T1000 (cell line): Measurements from ENCODE around the gene ZNF213.
"Not testable (repeated sequence)": the region's sequence is repeated elsewhere in the genome, so short reads cannot be mapped to it uniquely, and the experiment has no call there.

Source experiments
- DNase-seq: peaks from one replicate; lab custom pipeline; 2025; ENCODE audit warnings: mixed read lengths; lab: John Stamatoyannopoulos, UW

Gene ZNF213

GRCh38 chr16:3148256-3149192, 13.7 kb downstream of the ZNF213 start:
- no peak for DNase-seq

- DNase-seq, result no peak
Measured at GRCh38 chr16:3149193-3149530, 14.3 kb downstream of the ZNF213 start.

- DNase-seq, result no peak
Measured at GRCh38 chr16:3149630-3150345, 15.0 kb downstream of the ZNF213 start.

GRCh38 chr16:3150346-3151218, 15.8 kb downstream of the ZNF213 start:
- DNase-seq, result peak; percentile 98

- DNase-seq, result no peak
Measured at GRCh38 chr16:3152027-3152276, 17.1 kb downstream of the ZNF213 start.

- peak; percentile 89 for DNase-seq
Measured at GRCh38 chr16:3152277-3152990, 17.6 kb downstream of the ZNF213 start.

- DNase-seq, result no peak
Measured at GRCh38 chr16:3152991-3153368, 18.2 kb downstream of the ZNF213 start.

GRCh38 chr16:3155181-3155580, 20.4 kb downstream of the ZNF213 start:
- DNase-seq, result no peak

- DNase-seq, result no peak
Measured at GRCh38 chr16:3155972-3156371, 21.1 kb downstream of the ZNF213 start.

- peak; percentile 87 for DNase-seq
Measured at GRCh38 chr16:3157229-3158025, 22.6 kb downstream of the ZNF213 start.

- DNase-seq, result no peak
Measured at GRCh38 chr16:3158026-3158509, 23.2 kb downstream of the ZNF213 start.

- peak; percentile 87 for DNase-seq
Measured at GRCh38 chr16:3158510-3159314, 23.9 kb downstream of the ZNF213 start.

GRCh38 chr16:3161235-3162018, 26.6 kb downstream of the ZNF213 start:
- no peak for DNase-seq

GRCh38 chr16:3164121-3164991, 29.5 kb downstream of the ZNF213 start:
- DNase-seq, result no peak

GRCh38 chr16:3165111-3165822, 30.4 kb downstream of the ZNF213 start:
- DNase-seq, result no peak

GRCh38 chr16:3166505-3166886, 31.7 kb downstream of the ZNF213 start:
- no peak for DNase-seq

- DNase-seq, result not testable (repeated sequence)
Measured at GRCh38 chr16:3168729-3169128, 33.9 kb downstream of the ZNF213 start.
